ENCODE results near the gene TMEM54.

TMEM54 gene

DNA sequence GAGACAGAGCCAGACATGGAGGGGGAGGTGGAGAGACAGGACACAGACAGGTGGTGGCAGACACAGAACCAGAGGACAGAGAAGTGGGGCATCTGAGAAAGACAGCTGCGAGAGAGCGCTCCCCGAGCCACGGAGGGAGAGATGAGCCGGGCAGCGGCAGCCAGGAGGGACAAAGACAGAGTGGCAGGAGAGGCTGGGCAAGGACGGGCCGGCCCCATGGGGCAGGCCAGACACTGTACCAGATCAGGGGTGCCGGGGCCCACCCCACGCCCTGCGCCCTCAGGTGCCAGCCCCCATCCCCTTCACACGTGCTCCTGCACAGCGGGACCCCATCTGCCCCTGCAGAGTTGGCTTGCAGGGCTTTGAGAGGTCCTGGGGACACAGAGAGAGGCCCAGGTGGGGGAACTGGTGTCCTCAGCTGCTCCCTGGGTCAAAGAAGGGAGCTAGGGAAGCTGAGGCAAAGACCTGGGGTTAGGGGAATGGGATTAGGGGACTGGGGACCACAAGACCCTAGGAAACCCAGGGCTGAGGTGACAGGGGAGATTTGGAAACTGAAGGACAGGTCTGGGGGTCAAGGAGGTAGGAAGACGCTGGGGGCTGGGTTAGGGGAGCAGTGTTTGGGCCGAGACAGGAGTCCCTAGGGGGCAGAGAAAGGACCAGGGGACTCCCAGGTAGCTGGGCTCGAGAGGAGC, 31.1 kb downstream of the TMEM54 start:
- Histone ChIP-seq H3K4me1 (ENCODE audit: control insufficient read depth, insufficient read depth, low read length) (peaks cover 3% of the 10 kb centered on the region), H3K36me3 (ENCODE audit: control insufficient read depth, insufficient read depth, low read length) (no peaks in the 10 kb centered on the region), H3K27me3 (ENCODE audit: control insufficient read depth, insufficient read depth, low read length) (peaks cover 7% of the 10 kb centered on the region), H3K4me3 (ENCODE audit: low read length) (peak overlapping the region; percentile 6), H3K27ac (ENCODE audit: low read depth, low read length) (no peak overlapping the region), H3K9ac (ENCODE audit: low read length) (no peak overlapping the region)

DNA sequence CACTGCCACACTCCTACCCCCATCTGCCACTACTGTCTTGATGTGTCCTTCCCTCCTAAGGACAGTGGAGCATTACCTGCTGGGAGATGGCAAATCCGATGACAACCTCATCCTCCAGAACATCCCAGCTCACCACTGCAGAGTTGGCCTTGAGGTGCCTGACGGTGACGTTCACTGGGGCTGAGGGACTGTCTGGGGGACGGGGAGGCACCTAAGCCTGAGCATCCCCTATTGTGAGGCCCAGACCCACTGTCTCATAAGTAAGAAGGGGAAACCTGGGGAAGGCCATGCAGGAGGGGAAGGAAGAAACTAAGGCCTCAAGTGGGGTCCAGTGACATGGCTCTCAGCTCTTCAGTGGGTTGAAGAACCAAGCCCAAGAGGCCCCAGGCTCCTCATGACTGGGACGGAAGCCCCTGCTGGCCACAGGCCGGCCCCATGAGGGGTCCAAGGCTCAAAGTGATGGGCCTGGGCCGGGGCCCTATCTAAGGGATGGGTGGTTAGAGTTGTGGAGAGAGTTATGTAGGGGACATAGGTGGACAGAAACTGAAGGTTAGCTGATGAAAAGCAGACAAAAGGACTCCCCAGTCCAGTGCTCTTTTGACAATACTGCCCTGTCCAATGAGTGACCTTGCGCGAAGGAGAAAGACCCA, 32.3 kb downstream of the TMEM54 start:
- Histone ChIP-seq H3K27ac (ENCODE audit: low read depth, low read length) (no peak overlapping the region), H3K9ac (ENCODE audit: low read length) (no peak overlapping the region), H3K36me3 (ENCODE audit: control insufficient read depth, insufficient read depth, low read length) (no peaks in the 10 kb centered on the region), H3K27me3 (ENCODE audit: control insufficient read depth, insufficient read depth, low read length) (peaks cover 7% of the 10 kb centered on the region), H3K4me1 (ENCODE audit: control insufficient read depth, insufficient read depth, low read length) (peaks cover 3% of the 10 kb centered on the region), H3K4me3 (ENCODE audit: low read length) (no peak overlapping the region)

DNA sequence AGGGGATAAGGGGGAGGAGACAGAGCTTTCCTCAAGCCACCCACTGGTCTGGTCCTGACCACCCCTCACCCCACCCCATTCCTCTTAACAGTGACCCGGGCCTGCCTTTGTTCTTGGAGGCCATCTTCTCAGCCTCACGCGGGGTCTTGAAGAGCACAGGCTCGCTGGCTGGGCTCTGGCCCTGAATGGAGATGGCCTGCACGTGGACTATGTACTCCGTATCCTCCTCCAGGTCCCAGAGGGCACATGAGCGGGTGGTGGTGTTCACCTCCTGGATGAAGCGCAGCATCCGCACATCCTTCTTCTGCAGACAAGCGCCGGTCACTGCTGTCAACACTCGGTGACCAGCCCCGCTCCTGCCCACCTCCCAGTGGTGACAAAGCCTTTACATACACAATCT, 33.1 kb downstream of the TMEM54 start:
- H3K4me1 ChIP-seq (ENCODE audit: control insufficient read depth, insufficient read depth, low read length) = peaks cover 3% of the 10 kb centered on the region
- peaks cover 7% of the 10 kb centered on the region for H3K27me3 ChIP-seq (ENCODE audit: control insufficient read depth, insufficient read depth, low read length)
- no peak overlapping the region for H3K27ac ChIP-seq (ENCODE audit: low read depth, low read length)
- H3K4me3 ChIP-seq (ENCODE audit: low read length) = no peak overlapping the region
- no peak overlapping the region for H3K9ac ChIP-seq (ENCODE audit: low read length)
- no peaks in the 10 kb centered on the region for H3K36me3 ChIP-seq (ENCODE audit: control insufficient read depth, insufficient read depth, low read length)

DNA sequence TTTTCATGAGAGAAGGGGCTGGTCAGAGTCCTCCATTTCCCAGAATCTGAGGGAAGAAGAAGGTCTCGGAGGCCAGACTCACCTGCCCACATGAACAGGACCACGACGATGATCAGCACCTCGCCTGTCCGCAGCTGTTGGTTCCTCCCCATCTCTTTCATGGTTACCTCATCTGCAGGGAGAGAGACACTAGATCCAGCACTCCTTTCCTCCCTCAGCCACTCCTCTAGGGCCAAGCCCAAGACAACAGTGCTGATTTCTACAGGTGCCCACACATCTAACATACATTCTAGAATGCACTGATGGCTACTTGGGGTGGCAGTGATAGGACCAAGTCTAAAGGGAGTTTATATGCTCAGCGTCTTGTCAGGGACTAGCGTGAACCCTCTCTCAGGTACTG, 33.5 kb downstream of the TMEM54 start:
- H3K27ac ChIP-seq (ENCODE audit: low read depth, low read length) = no peak overlapping the region
- no peaks in the 10 kb centered on the region for H3K36me3 ChIP-seq (ENCODE audit: control insufficient read depth, insufficient read depth, low read length)
- H3K4me3 ChIP-seq (ENCODE audit: low read length) = no peak overlapping the region
- H3K27me3 ChIP-seq (ENCODE audit: control insufficient read depth, insufficient read depth, low read length) = peaks cover 7% of the 10 kb centered on the region
- H3K4me1 ChIP-seq (ENCODE audit: control insufficient read depth, insufficient read depth, low read length) = peaks cover 3% of the 10 kb centered on the region
- no peak overlapping the region for H3K9ac ChIP-seq (ENCODE audit: low read length)

DNA sequence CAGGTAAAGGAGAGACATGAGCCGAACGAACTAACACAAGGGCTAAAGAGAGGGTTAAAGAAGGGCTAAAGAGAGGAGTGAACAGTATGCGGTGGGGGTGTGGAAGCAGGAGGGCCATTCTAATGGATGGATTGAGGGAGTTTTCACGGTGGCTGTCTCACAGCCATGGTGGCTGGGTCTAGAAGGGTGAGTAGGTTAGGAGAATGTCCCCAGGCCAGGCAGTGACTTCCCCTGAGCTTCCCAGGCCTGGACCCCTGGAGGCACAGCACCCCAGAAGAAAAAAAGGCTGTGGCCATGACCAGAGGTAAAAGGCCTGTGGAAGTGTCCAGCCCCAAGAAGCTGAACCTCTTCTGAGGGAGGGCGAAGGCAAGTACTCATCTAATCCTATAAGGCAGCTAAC, 34.0 kb downstream of the TMEM54 start:
- no peak overlapping the region for H3K27ac ChIP-seq (ENCODE audit: low read depth, low read length)
- peaks cover 3% of the 10 kb centered on the region for H3K4me1 ChIP-seq (ENCODE audit: control insufficient read depth, insufficient read depth, low read length)

DNA sequence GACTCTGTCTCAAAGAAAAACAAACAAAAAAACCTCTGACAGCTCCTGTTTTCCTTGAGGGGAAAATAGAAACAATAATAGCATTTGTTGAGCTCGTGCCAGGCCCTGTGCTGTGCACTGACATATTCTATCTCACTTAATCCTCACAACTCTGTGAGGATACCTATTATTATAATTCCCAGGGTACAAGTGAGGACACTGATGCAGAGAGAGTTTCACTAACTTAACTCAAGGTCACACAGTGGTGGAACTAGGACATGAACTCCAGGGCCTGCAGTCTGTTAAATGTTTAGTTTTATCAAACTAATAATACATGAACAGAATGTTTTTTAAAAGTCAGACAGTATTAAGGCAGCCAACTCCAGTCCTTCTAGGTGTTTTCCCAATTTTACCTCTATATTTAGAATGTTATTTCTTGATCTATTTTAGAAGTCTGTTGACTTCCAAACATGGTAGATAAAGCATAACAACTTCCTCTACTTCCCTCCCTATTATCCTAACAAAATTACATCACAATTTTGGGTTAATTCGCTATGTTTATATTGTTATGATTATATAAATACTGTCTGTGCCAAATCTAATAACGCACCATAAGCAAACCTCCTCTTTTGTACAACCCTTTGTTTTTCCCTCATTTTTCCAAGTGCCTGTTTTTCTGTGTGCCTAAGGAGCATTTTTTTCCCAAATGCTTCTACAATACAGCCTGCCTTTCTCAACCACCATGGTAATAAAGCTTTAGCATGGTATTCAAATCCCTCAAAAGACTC, 35.4 kb downstream of the TMEM54 start:
- peaks cover 2% of the 10 kb centered on the region for H3K27me3 ChIP-seq (ENCODE audit: control insufficient read depth, insufficient read depth, low read length)
- peaks cover 3% of the 10 kb centered on the region for H3K4me1 ChIP-seq (ENCODE audit: control insufficient read depth, insufficient read depth, low read length)
- peaks cover 4% of the 10 kb centered on the region for H3K36me3 ChIP-seq (ENCODE audit: control insufficient read depth, insufficient read depth, low read length)
- H3K4me3 ChIP-seq (ENCODE audit: low read length) = no peak overlapping the region
- no peak overlapping the region for H3K27ac ChIP-seq (ENCODE audit: low read depth, low read length)
- no peak overlapping the region for H3K9ac ChIP-seq (ENCODE audit: low read length)

More for the DNA sequence above, 34.0 kb downstream of the TMEM54 start:
- H3K9ac ChIP-seq (ENCODE audit: low read length) = no peak overlapping the region
- H3K27me3 ChIP-seq (ENCODE audit: control insufficient read depth, insufficient read depth, low read length) = peaks cover 6% of the 10 kb centered on the region
- peaks cover 3% of the 10 kb centered on the region for H3K36me3 ChIP-seq (ENCODE audit: control insufficient read depth, insufficient read depth, low read length)
- no peak overlapping the region for H3K4me3 ChIP-seq (ENCODE audit: low read length)

DNA sequence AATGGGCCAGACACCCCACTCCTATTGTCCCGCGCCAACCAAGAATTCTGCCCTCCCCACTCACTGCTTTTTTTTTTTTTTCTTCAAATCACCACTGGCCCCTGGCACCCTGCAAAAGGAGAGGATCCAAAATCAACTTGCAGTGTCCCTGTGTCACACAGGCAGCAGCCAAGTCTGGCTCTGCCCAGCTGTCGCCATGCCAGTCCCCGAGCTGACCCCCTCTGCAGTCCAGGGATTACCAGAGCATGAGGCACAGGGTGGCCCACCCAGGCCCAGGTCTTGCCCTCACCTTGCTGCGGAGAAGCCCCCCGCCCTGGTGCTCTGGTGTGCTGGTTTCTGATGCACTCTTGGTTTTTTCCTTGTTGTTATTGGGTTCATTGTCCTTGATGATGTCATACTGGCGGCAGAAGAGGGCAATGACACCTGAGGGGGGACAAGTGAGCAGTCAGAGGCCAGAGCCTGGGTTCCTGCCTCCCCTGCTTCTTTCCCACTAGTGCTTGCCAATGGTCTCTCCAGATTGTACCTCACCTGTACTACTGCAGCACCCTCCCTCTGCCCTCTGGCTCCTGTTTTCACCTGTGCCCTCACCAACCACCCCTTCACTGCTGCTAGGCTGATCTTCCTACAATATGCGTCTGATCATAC, 36.7 kb downstream of the TMEM54 start:
- no peaks in the 10 kb centered on the region for H3K4me1 ChIP-seq (ENCODE audit: control insufficient read depth, insufficient read depth, low read length)
- no peak overlapping the region for H3K9ac ChIP-seq (ENCODE audit: low read length)
- H3K27me3 ChIP-seq (ENCODE audit: control insufficient read depth, insufficient read depth, low read length) = no peaks in the 10 kb centered on the region
- no peak overlapping the region for H3K27ac ChIP-seq (ENCODE audit: low read depth, low read length)
- H3K36me3 ChIP-seq (ENCODE audit: control insufficient read depth, insufficient read depth, low read length) = peaks cover 4% of the 10 kb centered on the region
- no peak overlapping the region for H3K4me3 ChIP-seq (ENCODE audit: low read length)

DNA sequence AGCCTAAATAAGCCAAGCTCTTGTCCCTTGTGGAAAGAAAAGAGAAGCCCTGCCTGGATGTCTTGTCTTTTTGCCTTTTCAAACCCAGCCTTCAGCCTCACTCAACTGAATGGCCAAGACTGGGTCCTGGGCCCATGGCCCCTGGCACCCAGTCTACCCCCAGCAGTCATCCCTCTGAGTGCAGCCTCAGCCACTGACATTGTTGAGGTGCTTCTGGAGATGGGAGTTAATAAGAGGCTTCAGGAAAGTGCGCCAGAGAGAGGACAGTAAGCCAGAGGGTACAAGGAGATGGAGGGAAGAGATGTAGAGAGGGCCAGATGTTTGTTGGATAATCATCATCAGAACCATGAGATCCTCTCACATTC, 37.3 kb downstream of the TMEM54 start:
- Histone ChIP-seq H3K27me3 (ENCODE audit: control insufficient read depth, insufficient read depth, low read length) (no peaks in the 10 kb centered on the region), H3K4me3 (ENCODE audit: low read length) (no peak overlapping the region), H3K4me1 (ENCODE audit: control insufficient read depth, insufficient read depth, low read length) (no peaks in the 10 kb centered on the region), H3K27ac (ENCODE audit: low read depth, low read length) (no peak overlapping the region), H3K36me3 (ENCODE audit: control insufficient read depth, insufficient read depth, low read length) (peaks cover 4% of the 10 kb centered on the region), H3K9ac (ENCODE audit: low read length) (no peak overlapping the region)

DNA sequence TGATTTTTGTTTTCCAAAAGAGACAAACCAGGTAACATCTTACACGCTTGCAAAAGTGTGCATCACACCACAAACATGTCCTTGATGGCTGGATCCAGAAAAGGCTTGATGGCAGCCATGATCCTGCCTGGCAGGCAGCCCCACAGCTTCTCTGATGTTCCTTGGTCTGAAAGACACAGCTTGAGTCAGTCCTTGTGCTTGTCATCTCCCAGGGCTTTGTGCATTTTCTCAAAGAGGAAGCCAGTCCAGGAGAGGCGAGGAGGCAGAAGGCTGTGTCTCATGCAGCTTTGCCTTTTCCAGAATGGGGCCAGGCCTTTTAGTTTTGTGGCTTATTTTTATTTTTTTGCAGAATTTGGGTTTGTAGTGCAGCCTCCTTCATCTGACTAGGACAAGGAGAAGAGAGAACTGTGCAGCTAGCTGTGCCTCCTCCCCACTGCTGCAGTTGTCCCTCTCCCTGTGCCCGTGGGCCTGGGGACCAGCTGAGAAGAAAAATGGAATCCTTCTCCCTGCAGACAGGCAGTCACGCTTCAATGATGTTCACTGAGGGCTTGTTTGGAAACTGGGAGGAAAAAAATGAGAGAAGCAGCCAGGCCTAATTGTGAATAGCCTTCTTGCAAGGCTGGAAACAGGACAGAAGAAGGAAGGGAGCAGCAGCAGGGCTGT, 37.8 kb downstream of the TMEM54 start:
- Histone ChIP-seq H3K27me3 (ENCODE audit: control insufficient read depth, insufficient read depth, low read length) (no peaks in the 10 kb centered on the region), H3K27ac (ENCODE audit: low read depth, low read length) (no peak overlapping the region), H3K4me1 (ENCODE audit: control insufficient read depth, insufficient read depth, low read length) (no peaks in the 10 kb centered on the region), H3K4me3 (ENCODE audit: low read length) (no peak overlapping the region), H3K9ac (ENCODE audit: low read length) (no peak overlapping the region), H3K36me3 (ENCODE audit: control insufficient read depth, insufficient read depth, low read length) (peaks cover 4% of the 10 kb centered on the region)

DNA sequence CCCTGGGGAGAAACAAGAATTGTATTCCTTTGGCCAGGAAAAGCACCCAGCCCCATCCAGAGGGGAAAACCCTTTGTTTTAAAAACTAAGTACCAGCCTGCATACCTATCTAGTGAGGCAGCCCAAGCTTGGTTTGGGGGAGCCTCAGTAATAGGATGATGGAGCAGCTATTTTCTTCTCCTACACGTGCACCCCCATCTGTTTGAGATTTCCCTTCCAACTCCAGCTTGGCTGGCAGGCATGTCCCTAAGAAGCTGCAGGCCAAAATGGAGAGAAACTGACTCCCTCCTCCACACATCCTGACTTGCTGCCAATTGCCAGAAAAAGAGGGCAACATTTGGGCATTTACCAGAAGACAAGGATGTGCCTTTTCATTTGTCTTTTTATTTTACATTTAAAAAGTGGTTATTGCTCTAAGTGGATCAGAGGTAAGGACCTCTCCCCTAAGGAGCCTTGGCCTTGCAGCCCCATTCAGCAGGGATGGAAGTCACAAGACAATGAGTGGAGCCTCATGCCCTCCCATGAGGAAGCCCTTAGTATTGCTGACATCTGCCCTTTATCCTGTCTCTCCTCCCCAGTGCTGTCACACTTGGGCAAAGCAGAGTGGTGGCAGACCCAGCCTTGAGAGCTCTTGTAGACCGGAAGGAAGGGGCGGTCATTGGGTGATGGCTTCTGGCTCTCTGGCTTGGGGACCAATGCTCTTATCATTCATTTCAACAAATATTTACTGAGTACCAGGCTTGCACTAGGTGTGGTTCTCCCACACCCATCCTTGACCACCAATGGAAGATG, 39.1 kb downstream of the TMEM54 start:
- no peaks in the 10 kb centered on the region for H3K4me1 ChIP-seq (ENCODE audit: control insufficient read depth, insufficient read depth, low read length)
- no peaks in the 10 kb centered on the region for H3K27me3 ChIP-seq (ENCODE audit: control insufficient read depth, insufficient read depth, low read length)
- H3K27ac ChIP-seq (ENCODE audit: low read depth, low read length) = no peak overlapping the region
- H3K36me3 ChIP-seq (ENCODE audit: control insufficient read depth, insufficient read depth, low read length) = peaks cover 4% of the 10 kb centered on the region
- no peak overlapping the region for H3K9ac ChIP-seq (ENCODE audit: low read length)
- no peak overlapping the region for H3K4me3 ChIP-seq (ENCODE audit: low read length)

DNA sequence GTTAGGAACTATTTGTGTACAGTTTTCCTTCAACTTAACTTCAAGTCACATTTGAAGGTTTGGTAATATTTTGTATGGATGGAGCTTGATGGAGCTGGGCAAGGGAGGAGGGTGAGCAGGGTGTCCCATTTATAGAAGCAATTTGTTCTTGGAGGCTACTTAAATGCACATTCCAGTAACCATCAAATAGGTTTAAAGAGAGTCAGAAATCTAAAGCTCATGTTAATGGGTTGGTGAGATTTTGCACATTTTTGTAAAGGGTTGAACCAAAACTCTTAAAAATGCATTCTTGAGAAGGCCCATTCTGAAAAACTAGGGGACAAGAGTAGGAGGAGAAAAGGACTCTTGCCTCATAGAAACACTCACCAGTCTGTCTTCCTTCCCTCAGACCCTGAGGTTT, 40.6 kb downstream of the TMEM54 start:
- Histone ChIP-seq H3K27me3 (ENCODE audit: control insufficient read depth, insufficient read depth, low read length) (no peaks in the 10 kb centered on the region), H3K27ac (ENCODE audit: low read depth, low read length) (no peak overlapping the region), H3K36me3 (ENCODE audit: control insufficient read depth, insufficient read depth, low read length) (peaks cover 4% of the 10 kb centered on the region), H3K4me3 (ENCODE audit: low read length) (no peak overlapping the region), H3K9ac (ENCODE audit: low read length) (no peak overlapping the region), H3K4me1 (ENCODE audit: control insufficient read depth, insufficient read depth, low read length) (no peaks in the 10 kb centered on the region)

Data from rectal smooth muscle tissue (tissue), 1 donor.